HT-29 (cell line): ENCODE results near the gene BCL2. TPM values are rescaled to one million over a fixed set of nuclear protein-coding genes. Genes with fewer than 3 reads are reported as not detected.

ENCODE experiments used
- DNase-seq: peaks from one replicate; pipeline ENCODE4 v3.0.0-alpha.2; 2015; ENCODE audit warnings: low spot score
- total RNA-seq: library from RNA; depleted of rRNA; stranded (reverse); fragments of >200 nt; shearing (Covaris generic); gene quantifications from 2 replicates; pipeline ENCODE4 v1.2.3, GENCODE V29; 2014

Gene BCL2
- total RNA-seq, 1 experiment from 2014 or later: 0.36 TPM

- DNase-seq: no peak
Observed at GRCh38 chr18:63286926-63287325, 32.6 kb downstream of the BCL2 start.

- DNase-seq: no peak
Observed at GRCh38 chr18:63284827-63285733, 34.5 kb downstream of the BCL2 start.

- no peak for DNase-seq
Observed at GRCh38 chr18:63284173-63284799, 35.3 kb downstream of the BCL2 start.

GRCh38 chr18:63283305-63284094 lies 36.1 kb downstream of the BCL2 start:
- no peak for DNase-seq

DNA sequence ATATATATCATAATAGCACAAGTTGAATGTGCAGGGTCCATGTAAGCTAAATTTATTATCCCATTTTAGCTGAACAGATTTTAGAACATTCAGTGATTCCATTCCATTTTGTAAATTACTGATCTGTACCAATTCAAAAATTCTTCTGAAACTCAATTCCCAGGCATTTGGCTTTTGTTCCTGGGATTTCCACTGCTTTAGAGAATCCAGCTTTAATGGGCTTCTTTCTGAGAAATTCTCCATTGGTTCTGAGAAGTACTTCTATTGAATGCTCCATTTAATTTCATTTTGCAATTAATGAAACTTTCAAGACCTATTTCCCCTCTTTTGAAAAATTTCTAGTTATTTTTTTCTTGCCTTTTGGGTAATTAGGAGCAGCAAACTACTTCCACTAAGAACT lies 36.8 kb downstream of the BCL2 start:
- DNase-seq: no peak

DNA sequence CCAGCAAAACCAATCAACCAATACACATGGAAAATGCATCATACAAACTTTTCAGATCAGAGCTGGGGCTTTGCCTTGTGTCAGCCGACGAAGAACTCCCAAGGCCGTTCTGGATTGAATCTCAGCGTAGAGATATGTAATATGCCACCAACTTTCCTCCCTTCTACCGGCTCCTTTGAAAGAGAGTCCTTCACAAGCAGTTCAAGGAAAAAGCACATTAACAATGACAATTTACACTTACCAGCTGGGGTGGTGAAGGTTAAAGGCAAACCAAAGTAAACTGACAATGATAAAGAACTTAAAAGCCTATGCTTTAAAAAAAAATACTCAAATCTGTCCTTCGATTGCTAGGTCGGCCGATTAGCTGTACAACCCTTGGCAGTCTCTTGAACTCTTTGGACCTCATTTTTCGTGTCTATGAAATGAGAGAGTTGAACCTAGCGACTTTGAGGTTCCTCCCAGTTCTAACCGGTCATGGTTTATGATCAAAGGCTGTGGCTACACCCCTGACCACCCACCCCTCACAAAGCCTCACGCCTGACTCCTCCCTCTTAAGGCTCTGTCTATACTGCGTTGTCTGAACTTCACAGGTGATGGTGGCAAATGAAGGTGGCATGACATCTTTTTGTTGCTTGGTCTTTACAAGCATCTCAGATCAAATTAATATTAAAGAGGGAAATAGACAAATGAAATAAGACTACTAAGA lies 46.2 kb downstream of the BCL2 start:
- DNase-seq: no peak

GRCh38 chr18:63272638-63273037 lies 46.9 kb downstream of the BCL2 start:
- no peak for DNase-seq

DNA sequence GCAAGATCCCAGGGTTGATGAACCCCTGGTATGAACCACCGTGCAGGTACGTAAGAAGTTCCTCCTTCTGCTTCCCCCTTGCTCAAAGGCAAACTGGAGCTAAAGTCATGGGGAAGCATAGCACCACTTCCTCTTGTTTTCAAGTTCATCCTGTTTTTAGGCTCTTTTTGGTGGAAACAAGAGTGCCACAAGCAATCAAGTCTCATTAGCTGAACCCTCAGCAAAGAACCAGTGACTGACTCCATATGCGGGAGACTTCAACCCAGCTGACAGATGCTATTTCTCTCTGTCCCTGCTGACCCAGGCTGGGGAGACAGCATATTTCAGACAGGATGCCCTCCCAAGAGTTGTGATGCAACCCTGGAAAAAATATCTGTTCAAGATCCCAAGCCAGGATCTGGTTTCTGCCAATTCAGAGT lies 47.7 kb downstream of the BCL2 start:
- DNase-seq: no peak

GRCh38 chr18:63271148-63271547 lies 48.4 kb downstream of the BCL2 start:
- no peak for DNase-seq

DNA sequence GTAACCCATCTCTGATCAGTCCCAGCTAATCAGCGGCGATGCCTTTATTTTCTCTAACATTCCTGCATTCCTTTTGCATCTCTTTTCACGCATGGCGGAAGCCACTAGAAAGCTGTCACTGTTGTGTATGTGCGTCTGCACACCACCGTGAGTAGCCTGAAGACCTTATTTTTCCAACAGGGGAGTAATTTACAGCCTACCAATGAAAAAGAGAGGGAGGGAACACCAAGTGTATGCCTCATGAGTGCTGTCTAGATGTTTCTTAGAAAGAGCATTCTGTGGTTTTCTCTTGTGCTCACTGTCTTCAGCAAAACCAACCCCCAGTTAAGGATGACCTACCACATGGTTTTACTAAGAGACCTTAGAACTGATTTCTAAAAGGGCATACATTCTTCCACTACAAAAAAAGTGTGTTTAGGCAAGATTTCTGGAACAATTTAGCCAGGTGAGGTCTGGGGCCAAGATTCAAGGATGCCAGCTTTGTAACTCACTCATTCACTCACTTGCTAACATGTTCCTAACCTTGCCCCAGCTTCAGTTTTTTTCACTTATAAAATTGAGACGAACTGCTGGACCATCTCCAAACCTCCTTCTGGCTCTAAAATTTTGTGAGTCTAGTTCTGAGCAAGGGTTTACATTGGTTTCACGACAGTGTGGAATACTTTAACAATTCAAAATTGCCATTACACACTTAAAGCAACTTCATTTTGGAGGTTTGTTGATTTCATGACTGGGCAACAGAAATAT lies 51.4 kb downstream of the BCL2 start:
- DNase-seq: no peak

DNA sequence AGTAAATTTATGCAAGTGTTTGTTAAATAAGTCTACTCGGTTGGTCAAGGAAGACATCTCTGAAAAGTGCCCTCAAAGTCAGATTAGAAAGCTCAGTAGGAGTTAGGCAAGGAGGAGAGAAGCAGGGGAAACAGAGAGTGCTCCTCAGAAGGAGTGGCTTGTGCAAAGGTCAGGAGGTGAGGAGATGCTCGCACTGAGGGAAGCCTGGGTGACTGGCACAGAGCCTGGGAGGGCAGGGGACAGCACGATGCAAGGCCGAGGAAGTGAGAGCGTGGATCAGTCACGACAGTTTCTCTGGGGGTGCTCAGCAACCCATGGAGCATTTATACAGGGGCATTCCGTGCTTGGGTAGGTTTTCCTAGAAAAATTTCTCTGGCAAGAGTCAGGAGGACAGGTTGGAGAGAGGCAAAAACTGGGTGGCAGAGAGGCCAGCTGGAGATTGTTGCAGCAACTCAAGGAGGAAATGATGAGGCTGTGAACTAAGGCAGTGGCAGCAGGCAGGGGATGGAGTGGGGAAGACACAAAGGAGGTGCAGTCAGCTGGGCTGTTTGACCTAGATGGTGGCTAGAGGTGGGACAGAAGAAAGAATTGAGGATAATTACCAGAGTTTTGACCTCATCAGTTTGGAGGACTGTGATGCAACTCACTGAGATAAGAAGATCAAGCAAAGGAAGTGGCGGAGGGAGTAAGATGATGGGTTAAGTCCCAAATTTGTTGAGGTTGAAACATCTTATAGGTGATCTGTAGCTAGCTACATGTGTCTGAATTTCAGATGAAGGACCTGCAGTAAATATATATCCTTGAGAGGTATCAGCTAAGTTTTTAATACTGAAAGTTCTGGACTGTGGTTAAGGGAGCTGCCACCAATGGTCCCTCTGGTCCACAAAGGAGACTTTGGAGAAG lies 52.4 kb downstream of the BCL2 start:
- no peak for DNase-seq

GRCh38 chr18:63265326-63265725 lies 54.2 kb downstream of the BCL2 start:
- no peak for DNase-seq

GRCh38 chr18:63264871-63265270 lies 54.7 kb downstream of the BCL2 start:
- no peak for DNase-seq

- DNase-seq: no peak
Observed at GRCh38 chr18:63263444-63263843, 56.1 kb downstream of the BCL2 start.

DNA sequence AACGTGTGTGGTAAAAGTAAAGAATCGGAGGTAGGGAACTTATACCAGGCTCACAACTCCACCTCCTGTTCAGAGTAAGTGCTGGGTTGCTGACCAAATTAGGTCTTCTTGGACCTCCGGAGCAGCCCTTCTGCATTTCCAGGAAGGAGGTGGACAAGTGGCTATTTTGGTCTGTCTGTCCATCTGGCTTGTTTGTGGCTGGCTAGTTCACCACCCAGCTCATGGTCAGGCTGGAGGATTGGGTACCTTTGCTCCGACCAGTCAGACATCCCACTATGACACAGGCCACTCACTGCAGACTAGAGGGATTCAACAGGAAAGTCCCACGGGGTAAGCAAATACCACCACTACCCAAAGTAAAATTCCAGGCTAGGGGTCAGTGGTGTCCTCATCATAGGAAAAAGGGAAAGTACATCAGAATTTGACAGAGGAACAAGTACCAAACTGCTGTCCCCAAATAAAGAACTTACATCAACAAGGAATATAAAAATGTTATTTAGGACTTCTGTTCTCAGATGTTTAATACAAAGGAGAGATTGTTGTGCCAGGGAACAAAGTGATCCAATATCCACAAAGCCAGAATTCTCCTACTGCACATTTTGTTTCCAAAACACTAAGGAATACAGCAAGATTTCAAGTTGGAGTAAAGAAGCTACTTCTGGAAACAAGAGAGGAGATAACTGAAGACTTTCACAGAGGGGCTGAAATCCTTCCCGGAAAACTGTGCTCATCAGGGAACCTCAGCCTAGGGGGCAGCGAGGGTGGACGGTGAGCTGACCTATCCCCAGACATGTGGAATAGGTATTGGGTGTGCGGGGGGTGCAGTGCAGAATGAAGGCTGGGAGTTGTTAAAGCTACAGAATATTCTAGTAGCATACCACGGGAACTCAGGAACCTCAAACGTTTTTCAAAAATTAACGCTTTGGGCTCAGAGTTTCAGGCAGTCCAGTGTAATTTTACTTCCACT lies 56.9 kb downstream of the BCL2 start:
- no peak for DNase-seq

GRCh38 chr18:63261029-63261428 lies 58.5 kb downstream of the BCL2 start:
- no peak for DNase-seq

DNA sequence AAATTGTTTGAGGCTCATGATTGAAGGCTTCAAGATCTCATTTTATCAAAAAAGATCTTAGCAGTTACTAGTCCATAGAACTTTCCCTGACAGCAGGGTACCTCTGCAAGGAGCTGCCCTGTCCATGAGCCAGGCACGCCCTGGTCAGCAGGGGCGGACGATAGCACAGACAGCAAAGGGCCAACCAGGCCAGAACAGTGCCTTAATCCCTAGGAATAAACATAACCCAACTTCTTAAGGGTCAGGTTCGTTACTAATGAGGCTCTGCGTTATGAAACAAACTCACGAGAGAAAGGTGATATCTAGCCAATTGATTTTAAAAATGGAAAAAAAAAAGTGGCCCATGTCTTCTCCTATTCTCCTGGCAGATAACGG lies 59.2 kb downstream of the BCL2 start:
- DNase-seq: no peak

GRCh38 chr18:63259567-63260379 lies 59.8 kb downstream of the BCL2 start:
- no peak for DNase-seq
